ENCODE data around the gene TNFRSF25.

DNA sequence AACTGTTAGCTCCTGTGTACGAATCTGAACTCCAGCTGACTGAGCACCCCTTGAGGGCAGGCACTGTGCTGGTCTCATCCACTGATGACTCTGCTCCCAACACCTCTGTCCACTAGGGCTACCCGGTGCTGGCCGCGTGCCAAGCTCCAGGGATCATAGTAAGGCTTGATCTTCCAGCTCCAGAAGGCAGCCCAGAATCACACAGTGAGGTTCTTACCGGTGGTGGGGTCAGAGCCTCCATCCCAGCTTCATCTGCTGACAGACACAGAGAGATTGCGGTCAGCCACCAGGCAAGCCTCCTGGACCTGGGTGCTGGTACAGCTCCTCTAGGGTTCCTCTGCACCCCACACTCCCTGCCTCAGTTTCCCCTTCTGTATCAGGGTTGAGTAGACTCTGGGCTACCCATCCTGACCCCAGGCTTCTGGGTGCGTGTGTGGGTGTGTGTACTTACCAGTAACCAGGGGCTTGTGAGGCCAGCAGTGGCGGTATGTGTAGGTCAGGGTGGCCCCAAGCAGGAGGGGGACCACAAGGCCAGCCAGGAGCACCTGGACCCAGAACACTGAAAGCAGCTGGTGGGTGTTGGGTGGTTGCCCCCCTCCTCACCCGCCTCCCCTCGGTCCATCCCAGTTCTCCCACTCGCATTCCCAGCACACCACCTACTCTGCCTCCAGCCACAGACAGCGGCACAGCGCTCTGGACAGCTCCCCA, 3.4 kb downstream of the TNFRSF25 start:
- TF ChIP-seq EHMT2 (IDR thresholded peaks at IDR 0.05; ENCODE audit: low read depth) (no peak), MAFK (IDR thresholded peaks at IDR 0.05; ENCODE audit: partially characterized antibody) (no peak), EP300 (IDR thresholded peaks at IDR 0.05) (no peak), POLR2A (IDR thresholded peaks at IDR 0.05; ENCODE audit: low read length) (no peak), HDAC2 (IDR thresholded peaks at IDR 0.05) (no peak), RFX5 (IDR thresholded peaks at IDR 0.05) (no peak), CEBPB (IDR thresholded peaks at IDR 0.05) (no peak), RAD21 (conservative IDR thresholded peaks at IDR 0.05 in 1 of 2, IDR thresholded peaks at IDR 0.05 in 1 of 2) (no peak), PHF8 (IDR thresholded peaks at IDR 0.05; ENCODE audit: borderline replicate concordance, low read depth) (no peak)
- TF ChIP-seq, protein P1, sequence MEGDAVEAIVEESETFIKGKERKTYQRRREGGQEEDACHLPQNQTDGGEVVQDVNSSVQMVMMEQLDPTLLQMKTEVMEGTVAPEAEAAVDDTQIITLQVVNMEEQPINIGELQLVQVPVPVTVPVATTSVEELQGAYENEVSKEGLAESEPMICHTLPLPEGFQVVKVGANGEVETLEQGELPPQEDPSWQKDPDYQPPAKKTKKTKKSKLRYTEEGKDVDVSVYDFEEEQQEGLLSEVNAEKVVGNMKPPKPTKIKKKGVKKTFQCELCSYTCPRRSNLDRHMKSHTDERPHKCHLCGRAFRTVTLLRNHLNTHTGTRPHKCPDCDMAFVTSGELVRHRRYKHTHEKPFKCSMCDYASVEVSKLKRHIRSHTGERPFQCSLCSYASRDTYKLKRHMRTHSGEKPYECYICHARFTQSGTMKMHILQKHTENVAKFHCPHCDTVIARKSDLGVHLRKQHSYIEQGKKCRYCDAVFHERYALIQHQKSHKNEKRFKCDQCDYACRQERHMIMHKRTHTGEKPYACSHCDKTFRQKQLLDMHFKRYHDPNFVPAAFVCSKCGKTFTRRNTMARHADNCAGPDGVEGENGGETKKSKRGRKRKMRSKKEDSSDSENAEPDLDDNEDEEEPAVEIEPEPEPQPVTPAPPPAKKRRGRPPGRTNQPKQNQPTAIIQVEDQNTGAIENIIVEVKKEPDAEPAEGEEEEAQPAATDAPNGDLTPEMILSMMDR (IDR thresholded peaks at IDR 0.05) = no peak
- TF ChIP-seq, protein P2, sequence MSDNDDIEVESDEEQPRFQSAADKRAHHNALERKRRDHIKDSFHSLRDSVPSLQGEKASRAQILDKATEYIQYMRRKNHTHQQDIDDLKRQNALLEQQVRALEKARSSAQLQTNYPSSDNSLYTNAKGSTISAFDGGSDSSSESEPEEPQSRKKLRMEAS (IDR thresholded peaks at IDR 0.05) = no peak
- TF ChIP-seq, protein P3, sequence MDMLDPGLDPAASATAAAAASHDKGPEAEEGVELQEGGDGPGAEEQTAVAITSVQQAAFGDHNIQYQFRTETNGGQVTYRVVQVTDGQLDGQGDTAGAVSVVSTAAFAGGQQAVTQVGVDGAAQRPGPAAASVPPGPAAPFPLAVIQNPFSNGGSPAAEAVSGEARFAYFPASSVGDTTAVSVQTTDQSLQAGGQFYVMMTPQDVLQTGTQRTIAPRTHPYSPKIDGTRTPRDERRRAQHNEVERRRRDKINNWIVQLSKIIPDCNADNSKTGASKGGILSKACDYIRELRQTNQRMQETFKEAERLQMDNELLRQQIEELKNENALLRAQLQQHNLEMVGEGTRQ (IDR thresholded peaks at IDR 0.05) = no peak
- TF ChIP-seq, protein P4, sequence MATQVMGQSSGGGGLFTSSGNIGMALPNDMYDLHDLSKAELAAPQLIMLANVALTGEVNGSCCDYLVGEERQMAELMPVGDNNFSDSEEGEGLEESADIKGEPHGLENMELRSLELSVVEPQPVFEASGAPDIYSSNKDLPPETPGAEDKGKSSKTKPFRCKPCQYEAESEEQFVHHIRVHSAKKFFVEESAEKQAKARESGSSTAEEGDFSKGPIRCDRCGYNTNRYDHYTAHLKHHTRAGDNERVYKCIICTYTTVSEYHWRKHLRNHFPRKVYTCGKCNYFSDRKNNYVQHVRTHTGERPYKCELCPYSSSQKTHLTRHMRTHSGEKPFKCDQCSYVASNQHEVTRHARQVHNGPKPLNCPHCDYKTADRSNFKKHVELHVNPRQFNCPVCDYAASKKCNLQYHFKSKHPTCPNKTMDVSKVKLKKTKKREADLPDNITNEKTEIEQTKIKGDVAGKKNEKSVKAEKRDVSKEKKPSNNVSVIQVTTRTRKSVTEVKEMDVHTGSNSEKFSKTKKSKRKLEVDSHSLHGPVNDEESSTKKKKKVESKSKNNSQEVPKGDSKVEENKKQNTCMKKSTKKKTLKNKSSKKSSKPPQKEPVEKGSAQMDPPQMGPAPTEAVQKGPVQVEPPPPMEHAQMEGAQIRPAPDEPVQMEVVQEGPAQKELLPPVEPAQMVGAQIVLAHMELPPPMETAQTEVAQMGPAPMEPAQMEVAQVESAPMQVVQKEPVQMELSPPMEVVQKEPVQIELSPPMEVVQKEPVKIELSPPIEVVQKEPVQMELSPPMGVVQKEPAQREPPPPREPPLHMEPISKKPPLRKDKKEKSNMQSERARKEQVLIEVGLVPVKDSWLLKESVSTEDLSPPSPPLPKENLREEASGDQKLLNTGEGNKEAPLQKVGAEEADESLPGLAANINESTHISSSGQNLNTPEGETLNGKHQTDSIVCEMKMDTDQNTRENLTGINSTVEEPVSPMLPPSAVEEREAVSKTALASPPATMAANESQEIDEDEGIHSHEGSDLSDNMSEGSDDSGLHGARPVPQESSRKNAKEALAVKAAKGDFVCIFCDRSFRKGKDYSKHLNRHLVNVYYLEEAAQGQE (IDR thresholded peaks at IDR 0.05) = no peak
